GM21717 (cell line): Measurements from ENCODE around the gene RASGEF1B.
"Not testable (repeated sequence)": the region's sequence is repeated elsewhere in the genome, so short reads cannot be mapped to it uniquely, and the experiment has no call there.

Experiments used
- ATAC-seq: cut with Tn5 transposase; IDR thresholded peaks from one replicate; pipeline ENCODE4 v1.9.1; 2021; ENCODE audit warnings: mild to moderate bottlenecking, moderate library complexity; ENCODE audit not compliant: unreplicated experiment

The RASGEF1B gene

GRCh38 chr4:81432825-81433224 is 38.9 kb downstream of the RASGEF1B start:
- no peak for ATAC-seq

DNA sequence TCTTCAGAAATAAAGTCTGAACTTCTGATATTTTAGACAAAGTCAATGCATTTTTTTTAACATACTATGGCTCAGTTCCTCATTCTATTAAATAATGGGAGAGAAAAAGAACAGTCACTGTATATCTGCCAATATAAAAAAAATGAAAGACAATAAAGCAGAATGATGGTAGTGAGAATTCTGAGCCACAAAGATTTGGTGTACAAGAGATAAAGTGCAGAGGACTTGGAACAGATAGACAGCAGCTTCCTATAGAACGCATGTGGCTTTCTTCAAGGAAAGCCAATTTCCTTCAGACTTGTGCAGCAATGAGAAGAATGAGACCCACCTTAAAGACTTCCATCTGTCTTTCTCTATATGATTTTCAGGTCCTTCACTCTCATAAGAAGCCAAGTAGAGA is 39.7 kb downstream of the RASGEF1B start:
- no peak for ATAC-seq

DNA sequence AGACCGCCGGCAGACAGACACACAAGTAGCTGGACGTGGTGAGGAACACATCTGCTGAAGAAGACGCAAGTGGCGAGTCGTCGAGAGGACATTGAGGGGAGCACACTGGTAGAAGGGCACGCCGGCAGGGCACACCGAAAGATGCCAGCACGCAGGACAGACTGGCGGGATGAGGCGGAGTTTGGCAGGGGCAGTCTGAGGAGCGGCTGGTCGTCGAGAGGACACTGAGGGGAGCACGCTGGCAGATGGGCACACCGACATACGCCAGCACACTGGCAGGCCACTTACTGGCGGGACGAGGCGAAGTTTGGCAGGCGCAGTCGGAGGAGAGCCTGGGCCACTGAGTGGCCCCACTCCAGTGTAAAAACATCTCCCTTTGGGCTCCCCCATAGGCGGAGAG is 42.1 kb downstream of the RASGEF1B start:
- no peak for ATAC-seq

DNA sequence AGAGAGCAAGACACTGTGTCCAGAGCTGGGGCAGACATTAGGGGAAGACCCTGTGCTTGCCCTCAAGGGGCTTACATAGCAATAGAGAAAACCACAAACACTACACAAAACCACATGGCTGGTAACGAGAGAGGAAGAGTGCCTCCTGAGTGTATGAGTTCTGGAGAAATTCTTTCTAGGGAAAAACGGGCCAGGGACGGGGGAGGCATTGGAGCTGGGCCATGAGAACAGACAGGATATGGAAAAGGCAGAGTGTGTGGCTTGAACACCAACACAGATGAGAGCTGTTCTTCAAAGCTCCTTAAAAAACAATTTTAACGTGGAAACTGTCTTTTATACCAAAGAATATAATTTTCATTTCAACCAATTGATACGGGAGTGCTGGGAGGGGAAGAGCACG is 42.7 kb downstream of the RASGEF1B start:
- no peak for ATAC-seq

DNA sequence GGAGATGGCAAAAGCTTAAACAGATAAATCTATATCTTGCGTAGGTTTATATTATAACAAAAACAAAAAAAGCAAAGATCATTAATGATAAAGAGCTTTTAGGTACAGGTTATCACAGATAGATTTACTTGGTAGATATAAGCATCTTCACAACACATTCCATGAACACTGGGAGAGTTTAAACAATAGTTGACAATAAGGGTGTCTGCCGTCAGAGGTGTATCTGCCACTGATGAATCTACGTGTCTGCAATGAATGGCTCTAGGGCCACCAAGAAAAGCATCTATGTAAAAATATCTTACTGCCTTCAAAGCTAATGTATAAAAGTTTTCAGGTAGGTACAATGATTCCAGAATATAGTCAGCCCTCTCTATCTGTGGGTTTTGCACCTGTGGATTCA is 43.7 kb downstream of the RASGEF1B start:
- no peak for ATAC-seq

DNA sequence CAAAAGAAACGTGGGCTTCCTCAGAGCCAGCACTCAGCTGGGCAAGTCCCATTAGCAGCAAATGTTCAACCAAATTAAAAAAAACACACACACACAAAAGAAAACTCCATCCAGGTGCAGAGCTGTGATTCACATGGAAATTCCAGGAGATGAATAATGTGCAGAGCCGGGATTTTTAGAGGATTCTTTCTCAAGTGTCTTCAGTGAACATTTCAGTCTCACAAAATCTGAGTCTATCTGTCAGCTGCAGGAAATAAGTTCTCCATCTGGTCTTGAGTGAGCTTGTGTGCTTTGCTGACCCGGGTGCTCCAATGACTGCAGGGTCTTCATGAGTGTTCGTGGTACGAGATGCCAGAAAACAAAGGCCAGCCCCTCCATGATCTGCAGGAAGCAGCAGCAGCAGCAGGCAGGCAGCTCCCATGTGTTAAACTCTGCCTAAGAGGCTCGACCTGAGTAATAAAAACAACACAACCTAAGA is 44.3 kb downstream of the RASGEF1B start:
- ATAC-seq, result no peak

GRCh38 chr4:81426770-81427289 is 44.9 kb downstream of the RASGEF1B start:
- ATAC-seq, result no peak

DNA sequence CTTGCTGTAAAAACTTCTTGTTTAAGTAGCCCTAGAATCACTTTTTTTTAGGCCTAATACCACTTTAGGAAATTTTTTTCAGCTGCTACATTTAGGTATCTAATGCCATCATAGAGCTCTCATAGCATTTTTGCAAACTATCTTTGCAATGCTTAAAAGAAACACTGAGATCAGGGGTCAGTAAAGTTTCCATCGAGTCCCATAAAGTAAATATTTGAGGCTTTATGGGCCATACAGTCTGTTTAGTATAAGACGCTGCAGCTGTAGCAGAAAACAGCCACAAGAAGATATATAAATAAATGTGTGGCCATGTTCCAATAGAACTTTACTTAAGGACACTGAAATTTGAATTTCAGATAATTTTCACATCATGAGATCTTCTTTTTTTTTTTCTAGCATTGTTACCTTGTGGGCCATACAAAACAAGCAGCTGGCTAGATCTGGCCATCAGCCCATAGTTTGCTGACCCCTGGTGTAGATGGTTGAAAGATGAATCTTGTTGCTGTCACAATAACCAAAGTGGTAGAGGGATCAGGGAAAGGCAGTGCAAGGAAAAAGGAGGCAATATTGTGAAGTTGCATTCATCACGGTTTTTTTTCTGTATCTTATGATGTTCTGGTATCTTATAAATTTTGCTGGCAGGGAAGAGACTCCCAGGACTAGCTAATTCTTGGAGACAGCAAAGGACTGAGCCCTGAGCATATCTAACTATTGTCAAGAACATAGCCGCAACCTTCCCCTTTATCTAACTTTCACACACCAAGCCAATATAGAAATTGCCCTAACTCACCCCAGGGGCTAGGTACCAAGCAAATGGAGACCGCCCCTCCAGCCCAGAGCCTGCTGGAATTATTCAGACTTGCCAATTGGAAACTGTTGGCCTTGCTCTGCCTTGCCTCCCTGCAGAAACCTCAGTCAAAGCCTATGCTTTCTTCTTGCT is 46.6 kb downstream of the RASGEF1B start:
- no peak for ATAC-seq

GRCh38 chr4:81424336-81424735 is 47.4 kb downstream of the RASGEF1B start:
- ATAC-seq, result no peak

DNA sequence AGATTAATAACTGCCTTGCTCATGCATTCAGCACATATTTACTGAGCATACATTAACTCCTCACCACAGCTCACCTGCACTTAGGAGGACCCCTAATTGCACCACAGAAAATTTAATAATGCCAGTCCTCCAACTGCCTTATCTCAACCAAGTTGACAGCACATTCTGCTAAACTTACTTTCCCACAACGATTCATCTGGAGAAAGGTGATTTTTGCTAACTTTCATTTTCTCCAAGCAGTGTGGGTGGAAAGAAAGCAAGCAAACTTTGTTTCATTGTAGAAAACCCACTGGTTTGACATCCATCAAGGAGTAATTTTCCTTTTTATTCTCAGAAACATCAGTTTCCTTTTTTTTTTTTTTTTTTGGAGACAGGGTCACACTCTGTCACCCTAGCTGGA is 49.1 kb downstream of the RASGEF1B start:
- ATAC-seq, result peak; percentile 39

- ATAC-seq, result peak; percentile 99
Measured at GRCh38 chr4:81421346-81422218, 50.1 kb downstream of the RASGEF1B start.

GRCh38 chr4:81418572-81418971 is 53.1 kb downstream of the RASGEF1B start:
- ATAC-seq, result no peak

DNA sequence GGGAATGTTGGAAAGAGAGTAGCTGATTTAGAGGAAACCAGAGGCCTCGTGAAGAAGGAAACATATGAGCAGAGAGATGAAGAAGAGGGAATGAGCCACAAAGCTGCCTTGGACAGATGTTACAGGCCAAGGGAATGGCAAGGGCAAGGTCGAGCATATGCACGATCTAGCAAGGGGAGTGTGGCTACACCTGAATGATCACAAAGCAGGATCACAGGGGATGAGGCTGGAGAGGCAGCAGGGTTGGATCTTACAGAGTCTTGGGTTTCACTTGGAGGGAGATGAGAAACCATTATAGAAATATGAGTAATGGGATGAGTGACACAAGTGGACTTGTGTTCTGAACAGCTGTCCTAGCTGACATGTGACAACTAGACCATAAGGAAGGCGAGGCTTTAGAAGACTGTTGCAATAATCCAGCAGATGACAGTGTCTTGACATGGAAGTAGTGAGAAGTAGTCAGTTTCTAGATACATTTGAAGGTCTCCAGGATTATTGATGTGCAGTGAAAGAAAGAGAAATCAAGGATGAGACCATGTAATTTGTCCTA is 58.7 kb downstream of the RASGEF1B start:
- ATAC-seq, result no peak

- ATAC-seq, result no peak
Measured at GRCh38 chr4:81410680-81411079, 61.0 kb downstream of the RASGEF1B start.

DNA sequence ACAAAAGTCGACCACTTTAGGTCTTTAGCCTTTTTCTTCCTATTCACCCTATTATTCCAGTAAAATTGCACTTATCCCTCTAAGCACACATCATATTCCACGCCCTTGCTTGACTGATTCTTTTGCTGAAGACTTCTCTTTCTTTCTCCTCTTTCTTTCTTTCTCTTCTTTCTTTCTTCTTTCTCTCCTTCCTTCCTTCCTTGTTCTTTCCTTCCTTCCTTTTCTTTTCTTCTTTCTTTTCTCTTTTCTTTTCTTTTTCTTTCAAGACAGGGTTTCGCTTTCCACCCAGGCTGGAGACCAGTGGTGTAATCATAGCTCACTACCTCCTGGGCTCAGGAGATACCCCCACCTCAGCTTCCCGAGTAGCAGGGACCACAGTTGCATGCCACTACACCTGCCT is 61.9 kb downstream of the RASGEF1B start:
- no peak for ATAC-seq

GRCh38 chr4:81408341-81408740 is 63.4 kb downstream of the RASGEF1B start:
- no peak for ATAC-seq

DNA sequence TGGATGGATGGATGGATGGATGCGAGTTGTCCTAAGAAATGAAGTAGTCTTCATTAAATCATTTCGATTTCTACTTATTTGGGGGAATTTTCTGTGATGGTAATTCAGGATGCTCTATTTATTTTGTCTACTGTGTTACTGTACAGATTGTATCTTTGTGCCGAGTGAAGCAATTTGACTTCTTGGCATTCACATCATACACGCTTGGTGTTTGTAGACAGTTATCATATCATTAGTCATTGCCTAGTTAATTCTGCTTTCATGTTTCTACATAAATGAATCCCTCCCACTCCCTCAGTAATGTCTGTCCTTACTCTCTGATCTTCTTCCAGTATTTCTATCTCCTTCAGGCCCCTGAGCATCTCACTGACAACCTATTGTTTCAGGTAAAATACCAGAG is 64.0 kb downstream of the RASGEF1B start:
- no peak for ATAC-seq

DNA sequence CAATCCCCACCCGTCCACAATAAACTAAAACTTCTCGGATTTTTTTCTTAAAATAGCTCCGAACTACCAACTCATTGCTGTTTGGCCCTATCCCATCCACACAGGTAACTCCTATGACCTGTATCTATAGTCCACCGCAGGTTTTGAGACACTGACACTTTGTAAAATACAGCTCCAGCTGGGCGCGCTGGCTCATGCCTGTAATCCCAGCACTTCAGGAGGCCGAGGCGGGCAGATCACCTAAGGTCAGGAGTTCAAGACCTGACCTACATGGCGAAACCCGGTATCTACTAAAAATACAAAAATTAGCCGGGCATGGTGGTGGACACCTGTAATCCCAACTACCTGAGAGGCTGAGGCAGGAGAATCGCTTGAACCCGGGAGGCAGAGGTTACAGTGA is 65.2 kb downstream of the RASGEF1B start:
- not testable (repeated sequence) for ATAC-seq

- ATAC-seq, result peak; percentile 77
Measured at GRCh38 chr4:81405900-81406401, 65.8 kb downstream of the RASGEF1B start.

DNA sequence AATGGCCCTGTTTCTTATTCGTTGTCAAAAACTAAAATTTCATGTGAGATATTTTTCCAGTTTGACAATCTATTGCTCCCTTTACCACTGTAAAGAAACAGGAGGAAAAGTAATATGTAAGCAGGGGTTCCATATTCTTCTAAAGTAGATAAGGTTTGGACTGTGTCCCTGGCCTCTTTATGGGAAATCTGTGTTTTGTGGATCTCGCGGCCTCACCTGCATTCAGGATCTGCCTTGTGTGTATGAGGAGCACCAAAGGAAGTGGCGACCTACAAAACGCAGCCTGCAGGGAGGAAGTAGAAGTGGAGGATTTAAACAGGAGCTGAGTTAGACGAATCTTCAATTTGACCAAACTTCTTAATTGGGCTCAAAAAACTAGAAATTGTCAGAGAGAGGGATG is 67.0 kb downstream of the RASGEF1B start:
- ATAC-seq, result no peak

GRCh38 chr4:81404294-81404693 is 67.4 kb downstream of the RASGEF1B start:
- no peak for ATAC-seq
